CD4-positive, alpha-beta T cell treated with Interleukin-21 for 1 hour (primary cell): ENCODE results near the gene CXCL6.

Source experiments
- DNase-seq: peaks from one replicate; pipeline ENCODE4 v3.0.0-alpha.2; 2020

Gene CXCL6

DNA sequence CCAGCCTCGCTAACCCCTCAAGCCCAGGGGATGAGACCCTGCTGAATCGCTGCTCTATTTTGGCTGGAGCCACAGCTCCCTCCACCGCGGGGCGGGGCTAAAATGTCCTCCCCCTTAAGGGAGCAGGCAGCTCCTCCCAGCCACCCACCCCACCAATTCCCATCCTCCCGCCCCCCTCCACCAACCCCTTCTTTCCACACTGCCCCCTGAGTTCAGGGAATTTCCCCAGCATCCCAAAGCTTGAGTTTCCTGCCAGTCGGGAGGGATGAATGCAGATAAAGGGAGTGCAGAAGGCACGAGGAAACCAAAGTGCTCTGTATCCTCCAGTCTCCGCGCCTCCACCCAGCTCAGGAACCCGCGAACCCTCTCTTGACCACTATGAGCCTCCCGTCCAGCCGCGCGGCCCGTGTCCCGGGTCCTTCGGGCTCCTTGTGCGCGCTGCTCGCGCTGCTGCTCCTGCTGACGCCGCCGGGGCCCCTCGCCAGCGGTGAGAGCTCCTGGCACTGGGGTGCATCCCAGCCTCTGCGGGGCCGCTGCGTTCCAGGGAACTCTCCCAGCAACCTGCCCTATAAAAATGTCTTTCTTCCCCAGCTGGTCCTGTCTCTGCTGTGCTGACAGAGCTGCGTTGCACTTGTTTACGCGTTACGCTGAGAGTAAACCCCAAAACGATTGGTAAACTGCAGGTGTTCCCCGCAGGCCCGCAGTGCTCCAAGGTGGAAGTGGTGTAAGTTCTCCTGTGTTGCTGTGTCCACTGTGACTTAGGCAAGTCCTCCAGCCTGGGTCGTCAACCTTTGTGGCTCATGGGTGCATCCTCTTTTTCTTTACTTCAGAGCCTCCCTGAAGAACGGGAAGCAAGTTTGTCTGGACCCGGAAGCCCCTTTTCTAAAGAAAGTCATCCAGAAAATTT lies at the start of gene CXCL6:
Gene CXCL6 (plus strand): TSS at position 306 of the 907 bp plus-strand sequence. CDS start 73 bp downstream, at position 379.
- DNase-seq, result no peak

DNA sequence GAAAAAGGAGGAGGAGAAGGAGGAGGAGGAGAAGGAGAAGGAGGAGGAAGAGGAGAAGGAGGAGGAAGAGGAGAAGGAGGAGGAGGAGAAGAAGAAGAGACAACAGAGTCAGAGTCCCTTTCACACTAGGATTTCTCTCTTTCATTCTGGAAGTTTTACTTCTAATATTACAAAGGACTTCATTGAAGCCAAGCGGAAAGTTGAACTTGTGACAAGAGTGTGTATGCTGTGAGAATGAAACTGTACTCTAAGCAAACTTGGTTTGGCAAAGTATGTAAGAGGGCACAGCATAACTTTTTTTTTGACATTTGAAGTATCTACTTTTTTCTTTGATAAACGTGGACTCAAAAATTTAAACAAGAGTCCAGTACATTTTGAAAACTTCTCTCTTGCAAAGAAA lies 48.1 kb upstream of the CXCL6 start:
- no peak for DNase-seq

DNA sequence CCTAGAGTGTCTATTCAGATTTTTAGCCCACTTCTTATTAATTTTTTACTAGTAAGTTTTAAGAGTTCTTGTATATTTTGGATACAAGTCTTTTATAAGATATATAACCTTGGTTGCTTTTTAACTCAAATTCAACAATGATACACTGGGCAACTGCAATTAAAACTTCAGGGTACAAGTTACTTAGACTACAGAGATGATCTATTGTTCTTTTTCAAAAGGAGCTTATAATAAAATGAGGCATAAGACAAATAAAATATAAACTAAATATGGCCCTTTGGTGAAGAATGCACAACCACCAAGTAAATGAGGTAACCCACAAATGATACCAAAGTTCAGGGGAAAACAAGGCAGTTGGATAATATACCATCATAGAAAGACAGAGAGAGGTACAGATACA lies 37.6 kb upstream of the CXCL6 start:
- DNase-seq, result no peak

DNA sequence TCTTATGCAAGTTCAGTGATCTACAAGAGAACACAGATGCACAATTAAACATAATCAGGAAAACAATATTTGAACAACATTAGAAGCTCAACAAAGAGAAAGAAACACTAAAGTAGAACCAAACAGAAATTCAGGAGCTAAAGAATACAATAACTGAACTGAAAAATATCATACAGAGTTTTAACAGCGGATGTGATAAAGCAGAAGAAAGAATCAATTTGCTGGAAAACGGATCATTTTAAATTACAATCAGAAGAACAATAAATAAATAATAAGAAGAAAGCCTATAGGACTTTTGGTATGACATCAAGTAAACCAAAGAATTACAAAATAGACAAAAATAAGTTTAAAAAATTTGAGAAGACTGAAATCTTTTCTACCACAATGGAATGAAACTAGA lies 36.3 kb upstream of the CXCL6 start:
- no peak for DNase-seq

DNA sequence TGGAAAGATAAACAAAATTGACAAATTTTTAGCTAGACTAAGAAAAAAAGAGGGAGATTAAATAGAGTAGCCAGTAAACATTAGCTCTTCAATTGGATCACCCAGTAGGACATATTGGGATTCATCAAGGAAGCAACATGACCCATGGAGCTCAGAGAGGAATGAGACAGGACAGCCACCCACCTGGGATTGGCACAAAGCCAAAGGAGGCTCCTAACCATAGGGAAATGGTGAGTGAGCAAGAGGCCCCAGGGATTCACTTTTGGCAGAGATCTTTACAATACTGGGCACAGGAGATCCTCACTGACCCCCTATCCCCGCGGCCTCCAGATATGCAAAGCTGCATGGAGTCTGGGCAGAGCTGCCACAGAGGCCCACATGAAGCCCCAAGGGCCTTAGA lies 34.8 kb upstream of the CXCL6 start:
- DNase-seq, result no peak

DNA sequence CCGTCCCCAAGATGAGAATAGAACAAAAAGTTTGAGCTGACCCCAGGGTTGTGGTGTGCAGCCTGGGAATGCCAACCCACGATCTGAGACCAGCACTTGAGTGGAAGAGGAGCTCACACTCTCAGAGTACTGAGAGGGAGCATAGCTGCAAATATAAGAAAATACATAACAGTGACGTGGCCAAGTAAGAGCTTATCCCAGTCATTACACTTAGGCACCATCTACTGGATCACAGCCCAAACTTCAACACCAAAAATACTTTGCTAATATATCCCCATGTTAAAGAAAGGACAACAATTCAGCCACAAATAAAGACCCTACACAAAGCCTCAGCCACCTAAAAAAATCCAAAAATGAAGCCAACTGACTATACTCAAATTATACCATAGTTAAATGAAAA lies 33.3 kb upstream of the CXCL6 start:
- no peak for DNase-seq

DNA sequence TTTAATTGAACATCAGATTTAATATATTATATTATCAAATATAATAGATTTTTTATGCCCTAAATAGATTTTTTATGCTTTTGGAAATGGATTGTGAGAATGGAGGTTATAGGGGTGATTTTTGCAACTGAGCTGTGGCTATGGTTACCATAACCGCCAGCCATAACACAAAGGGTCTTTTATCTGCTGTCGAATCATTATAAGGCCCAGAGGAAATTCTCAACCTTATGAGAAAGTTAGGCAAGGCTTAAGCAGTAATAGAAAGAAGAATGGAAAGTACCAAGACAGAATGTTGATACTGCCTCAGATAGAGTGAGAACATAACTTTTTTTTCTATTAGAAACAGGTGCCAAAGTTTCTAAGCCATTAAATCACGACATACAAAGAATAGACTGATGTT lies 26.3 kb upstream of the CXCL6 start:
- no peak for DNase-seq

DNA sequence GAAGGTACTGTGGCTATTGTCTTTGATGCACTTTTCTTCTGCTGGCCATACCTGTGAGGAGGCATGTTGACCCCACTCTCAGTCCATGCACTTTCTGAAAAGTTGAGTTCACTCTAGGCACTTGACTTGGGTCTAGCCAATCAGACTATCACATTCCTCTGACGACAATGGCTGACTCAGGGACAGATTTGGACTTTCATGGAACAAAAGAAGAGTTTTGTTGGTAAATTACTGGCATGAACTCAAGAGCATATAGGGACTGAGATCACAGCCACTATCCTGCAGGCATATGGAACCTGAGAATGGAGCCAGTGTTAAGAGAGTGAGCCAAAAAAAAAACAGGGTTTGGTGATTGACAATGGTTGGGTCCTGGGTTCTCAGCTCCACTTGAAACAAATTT lies 24.6 kb upstream of the CXCL6 start:
- DNase-seq, result no peak

DNA sequence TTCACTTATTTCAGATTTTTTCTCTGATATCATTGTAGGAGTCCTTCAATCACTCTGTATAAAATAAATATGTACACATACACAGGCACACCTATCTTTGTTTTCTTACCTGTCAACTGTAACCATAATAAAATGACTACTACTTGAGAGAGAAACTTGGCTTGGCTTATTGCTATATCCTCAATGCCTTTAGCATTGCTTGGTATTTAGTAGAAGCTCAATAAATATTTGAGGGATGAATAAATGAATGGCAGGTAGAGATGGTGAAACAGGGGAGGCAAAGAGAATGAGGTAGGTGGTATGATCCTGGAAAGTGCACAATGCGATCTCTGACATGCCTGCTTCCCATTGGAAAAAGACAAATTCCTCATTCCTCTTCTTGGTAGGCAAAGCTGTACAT lies 21.8 kb upstream of the CXCL6 start:
- DNase-seq, result no peak

DNA sequence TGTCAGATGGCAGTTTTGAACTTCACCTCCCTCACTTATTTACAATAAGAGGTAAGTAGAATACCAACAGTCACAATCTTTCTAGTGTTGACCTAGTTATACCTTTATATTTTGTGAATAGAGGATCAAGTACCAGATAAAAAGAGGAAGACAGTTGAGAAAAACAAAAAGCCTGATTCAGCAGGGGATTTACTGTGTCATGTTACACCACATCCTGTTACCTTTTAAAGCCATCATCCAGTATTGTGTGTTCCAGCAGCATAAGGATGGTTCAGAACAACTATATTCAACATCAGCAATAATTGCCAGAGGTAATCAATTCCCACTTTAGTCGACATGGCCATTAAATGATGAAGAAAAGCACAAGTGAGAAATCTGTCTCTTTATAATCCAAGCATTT lies 21.3 kb upstream of the CXCL6 start:
- DNase-seq, result no peak

DNA sequence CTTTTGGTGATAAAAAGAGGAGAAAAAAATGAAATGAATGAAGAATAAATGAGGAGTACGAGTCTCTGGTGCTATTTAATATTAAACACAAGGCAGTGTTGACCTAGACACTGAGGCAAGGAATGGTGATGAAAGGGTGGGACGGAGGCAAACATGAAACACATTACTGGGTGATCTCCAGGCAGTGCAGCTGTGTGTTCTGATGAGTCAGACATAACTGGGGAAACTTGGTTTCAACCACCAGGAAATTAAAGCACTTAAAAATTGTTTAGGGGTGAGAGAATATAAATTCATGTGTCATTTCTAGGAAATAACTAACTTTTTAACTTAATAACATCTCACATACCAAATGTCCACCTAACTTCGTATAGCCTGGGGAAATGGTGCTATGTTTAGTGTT lies 19.7 kb upstream of the CXCL6 start:
- DNase-seq, result no peak

DNA sequence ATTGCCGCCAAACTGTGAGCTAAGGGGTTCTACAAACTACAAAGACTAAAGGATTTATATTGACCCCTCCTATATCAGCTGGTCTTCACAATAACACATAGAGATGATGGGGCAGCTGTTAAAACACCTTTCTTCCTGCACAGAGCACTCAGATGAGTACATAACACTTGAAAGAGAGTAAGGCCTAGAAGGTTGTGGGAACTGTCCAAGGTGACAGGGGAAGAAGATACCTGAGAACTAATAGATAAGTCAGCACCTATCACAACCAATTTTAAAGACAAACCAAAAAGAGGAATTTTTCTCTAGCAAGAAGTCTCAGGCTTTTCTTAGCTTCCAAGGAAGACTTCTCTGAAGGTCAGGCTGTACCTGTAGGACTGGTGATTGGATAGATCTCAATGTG lies 19.1 kb upstream of the CXCL6 start:
- no peak for DNase-seq

DNA sequence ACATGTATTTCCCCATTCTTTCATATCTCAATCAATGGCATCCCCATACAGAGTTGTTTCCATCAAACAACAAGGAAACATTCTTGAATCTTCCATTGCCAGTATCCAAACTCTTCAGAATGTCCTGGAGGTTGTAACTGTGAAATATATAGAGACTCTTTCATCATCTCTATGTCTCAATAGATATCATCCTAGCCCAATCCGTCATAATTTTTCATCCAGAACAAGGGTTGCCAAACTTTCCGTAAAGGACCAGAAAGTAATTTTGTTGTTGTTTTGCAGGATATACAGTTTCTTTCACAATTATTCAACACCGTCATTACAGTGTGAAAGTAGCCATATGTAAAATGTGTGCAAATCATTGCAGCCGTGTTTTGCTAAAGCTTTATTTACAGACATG lies 15.2 kb upstream of the CXCL6 start:
- no peak for DNase-seq

DNA sequence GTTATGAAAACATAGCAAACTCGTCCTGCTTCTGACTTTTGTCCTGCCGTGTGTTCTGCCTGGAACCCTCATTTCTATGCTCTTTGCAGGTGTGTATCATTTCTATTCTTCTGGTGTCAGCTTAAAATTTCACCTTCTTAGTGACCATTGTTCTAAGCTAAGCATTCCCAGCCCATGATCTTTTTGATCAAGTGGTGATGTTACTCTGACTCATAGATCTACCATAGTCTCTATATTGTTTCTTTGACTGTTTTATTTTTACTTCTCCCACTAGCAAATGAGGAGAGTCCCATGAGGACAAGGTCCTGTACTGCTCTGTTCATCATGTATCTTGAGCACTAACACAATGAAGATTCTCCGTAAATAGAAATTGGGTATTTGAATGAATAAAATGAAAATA lies 14.1 kb upstream of the CXCL6 start:
- DNase-seq, result no peak

DNA sequence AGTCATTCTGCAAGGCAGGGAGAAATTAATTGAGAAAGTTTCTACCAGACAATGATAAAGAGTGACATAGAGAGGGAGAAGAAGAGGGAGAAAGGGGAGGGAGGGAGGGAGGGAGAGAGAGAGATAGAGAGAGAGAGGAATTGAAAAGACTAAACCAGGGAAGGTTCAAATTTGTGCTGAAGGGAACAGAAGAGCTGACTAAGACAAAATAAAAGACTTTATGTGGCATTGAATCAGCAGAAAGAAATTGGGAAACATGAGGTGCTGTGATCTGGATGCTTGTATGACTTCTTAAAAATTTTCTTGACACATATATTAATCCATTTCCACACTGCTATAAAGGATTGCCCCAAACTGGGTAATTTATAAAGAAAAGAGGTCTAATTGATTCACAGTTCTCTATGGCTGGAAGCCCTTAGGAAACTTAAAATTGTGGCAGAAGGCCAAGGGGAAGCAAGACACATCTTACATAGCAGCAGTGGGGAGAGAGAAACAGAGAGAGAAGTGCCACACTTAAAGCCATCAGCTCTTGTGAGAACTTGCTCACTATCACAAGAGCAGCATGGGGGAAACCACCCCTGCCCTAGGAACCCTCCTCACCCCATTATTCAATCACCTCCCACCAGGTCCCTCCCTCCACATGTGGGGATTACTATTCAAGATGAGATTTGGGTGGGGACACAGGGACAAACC lies 13.5 kb upstream of the CXCL6 start:
- no peak for DNase-seq

DNA sequence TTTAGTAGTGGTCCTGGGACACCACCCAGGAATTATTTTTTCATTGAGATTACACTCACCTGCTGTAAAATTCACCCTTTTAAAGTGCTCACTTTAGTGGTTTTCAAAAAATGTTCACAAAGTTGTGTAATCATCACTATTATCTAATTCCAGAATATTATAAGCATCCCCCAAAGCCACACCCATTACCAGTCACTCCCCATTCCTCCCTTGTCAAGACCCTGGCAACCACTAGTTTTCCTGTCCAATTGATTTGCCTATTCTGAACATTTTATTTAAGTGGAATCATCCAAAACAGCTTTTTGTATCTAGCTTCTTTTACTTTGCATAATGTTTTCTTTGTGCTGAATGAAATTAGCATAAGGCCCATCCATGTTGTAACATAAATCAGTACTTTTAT lies 12.7 kb upstream of the CXCL6 start:
- no peak for DNase-seq

DNA sequence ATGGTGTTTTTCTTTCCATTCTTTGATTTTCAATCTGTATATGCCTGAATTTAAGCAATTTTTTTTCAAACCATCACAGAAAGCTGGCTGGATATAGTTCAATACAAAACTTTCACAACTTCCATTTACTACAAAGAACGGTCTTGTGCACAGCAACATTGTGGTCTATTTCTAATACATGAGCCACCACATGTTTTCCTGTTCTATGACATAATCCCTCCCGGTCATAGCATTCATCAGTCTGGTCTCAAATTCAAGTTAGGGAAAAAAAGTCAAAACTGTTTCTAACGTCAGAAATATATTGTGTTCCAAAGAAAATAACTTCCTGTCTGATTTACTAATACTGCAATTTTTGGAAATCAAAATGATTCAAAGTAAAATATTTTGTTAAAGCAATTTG lies 7.5 kb upstream of the CXCL6 start:
- no peak for DNase-seq

DNA sequence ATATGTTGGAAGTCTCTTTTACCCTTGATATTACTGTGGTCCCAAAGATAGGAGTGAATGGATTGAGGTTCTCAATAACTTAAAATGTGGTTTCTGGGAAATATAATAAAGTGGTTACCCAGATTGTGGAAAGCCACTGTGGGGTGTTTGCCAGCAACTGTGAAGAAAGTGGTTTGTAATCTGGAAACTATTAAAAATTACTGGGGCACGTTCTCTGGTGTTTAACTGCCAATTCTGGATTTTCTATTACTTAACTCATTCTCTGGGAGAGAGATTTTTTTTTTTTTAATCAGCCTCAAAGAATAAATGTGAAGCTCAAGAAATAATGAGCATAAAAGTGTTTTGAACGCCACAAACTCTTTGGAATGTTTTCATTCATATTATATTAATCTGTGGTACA lies 4.9 kb upstream of the CXCL6 start:
- no peak for DNase-seq

DNA sequence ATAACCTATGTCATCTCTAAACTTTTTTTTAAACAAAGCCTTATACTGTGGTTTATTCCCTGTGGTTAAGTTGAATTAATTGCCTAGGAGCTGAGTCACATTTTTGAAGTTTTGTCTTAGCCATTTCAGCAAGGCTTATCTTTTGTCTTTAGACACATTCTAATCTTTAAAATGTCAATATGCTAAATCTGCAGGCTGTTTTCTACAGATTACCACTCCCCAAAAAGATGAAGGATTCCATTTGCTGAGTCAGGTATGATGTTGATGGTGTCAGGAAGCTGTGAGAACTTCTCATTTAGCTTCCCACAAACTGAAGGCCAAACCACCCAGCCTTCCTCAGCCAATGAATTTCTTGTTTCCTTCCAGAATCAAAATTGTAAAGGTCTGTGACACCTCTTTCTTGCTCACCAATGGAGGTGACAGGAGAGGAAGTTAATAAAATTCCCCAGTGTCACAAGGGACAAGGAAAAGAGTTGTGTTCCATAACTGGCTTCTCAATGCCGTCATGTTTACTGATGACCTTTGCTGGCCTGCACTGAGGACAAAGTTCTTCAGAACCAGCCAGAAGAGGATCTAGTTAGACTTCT lies 3.7 kb upstream of the CXCL6 start:
- DNase-seq, result no peak

DNA sequence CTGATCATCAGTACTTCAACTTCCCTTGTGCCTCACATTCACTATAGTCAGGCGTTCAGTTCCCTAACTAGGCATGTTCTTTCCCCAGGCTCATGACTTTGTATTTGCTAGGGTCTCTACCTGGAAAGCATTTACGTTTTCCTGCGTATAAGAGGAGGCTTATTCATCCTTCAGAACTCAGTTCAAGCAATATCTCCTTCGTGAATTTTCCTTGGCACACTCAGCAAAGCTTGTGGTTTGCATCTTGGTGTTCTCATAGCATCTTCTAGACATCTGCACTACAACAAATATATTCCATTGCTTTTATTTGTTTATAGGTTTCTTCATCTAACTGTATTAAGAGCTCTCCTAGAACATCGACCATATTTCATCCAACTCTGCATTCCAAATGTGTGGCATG lies 2.6 kb downstream of the CXCL6 start:
- no peak for DNase-seq

DNA sequence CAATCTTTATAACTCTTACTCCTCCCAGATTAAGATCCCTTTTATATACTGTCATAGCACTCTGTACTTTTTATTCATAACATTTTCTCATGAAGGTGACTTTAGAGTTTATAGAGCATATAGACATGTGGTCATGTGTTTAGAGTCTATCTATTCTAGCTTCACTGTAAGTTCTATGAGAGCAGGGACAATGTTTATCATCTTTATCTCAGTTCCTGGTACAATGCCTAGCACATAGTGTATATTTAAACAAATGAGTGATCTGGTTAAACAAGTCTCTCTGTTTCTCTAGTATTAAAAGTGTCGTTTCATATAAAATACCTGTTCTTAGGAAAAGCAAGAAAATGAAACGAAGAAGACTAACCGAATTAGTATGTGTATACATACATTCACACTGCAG lies 3.2 kb downstream of the CXCL6 start:
- no peak for DNase-seq

DNA sequence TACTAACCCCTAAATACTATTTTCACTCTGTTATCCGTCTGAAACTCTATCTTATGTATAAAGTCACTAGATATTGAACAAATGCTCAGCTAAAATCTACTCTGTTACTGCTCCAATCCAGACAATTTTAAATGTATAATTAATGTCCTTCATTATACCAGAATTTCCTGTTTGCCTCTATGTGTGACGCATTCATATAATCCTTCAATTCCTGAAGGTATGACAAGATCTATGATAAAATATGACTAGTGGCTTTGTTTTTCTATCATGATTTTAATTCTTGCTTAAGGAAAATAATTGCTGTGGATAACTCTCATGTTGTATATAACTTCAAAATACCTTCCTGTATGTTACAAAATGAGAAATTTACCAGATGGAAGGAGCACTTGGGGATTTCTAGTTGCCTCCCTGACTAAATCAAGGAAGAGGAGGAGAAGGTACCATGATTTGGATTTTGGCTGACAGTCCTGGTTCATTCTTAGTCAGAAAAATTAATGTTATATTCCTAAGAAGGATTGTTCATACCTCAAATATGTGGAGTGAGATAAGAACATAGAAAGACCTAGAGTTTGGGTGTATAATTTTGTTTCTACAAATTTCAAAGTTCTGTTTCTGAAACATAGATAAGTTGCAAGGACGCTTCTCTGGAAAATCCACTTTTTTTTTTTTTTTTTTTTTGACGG lies 4.9 kb downstream of the CXCL6 start:
- DNase-seq, result no peak

DNA sequence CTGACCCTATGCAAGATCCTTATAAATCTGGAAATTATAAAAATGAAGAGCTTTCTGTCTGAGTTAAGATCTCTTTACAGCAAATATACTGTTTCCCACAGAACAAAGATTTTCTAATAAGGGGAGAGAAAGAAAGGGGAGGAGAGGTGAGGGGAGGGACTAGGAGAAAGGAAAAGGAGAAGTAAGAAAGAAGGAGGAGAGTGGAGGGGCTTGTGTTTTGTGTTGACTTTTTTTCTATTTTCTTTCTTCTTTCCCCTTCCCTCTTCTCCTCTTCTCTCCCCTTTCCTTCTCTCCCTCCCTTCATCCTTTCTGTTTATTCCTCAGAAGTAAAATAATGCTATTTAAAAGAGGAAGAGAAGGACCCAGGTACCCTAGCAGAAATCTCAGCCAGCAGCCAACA lies 6.2 kb downstream of the CXCL6 start:
- no peak for DNase-seq

DNA sequence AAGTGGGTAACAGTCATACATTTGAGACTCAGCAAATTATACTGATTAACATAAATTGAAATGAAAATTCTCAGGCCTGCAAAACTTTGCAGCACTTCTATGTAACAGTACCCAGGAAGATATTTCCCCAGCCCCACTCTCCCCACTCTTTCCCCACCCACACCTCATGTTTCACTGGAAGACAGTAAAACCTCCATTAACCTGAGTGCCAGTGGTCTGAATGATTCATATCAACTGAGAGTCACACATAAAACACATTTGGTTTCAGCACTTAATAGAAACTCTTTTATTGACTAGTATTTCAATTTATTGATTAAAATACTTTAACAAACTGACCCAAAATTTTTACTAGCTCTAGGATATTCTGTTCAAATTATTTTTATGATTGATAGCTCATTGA lies 6.9 kb downstream of the CXCL6 start:
- DNase-seq, result no peak
